ENCODE data around the gene DDX31.

Gene DDX31

GRCh38 chr9:132631280-132631679, 38.5 kb downstream of the DDX31 start:
- no peak for TF ChIP-seq SPI1 (IDR thresholded peaks at IDR 0.05; ENCODE audit: borderline replicate concordance, low read depth)
- TF ChIP-seq, protein P1, sequence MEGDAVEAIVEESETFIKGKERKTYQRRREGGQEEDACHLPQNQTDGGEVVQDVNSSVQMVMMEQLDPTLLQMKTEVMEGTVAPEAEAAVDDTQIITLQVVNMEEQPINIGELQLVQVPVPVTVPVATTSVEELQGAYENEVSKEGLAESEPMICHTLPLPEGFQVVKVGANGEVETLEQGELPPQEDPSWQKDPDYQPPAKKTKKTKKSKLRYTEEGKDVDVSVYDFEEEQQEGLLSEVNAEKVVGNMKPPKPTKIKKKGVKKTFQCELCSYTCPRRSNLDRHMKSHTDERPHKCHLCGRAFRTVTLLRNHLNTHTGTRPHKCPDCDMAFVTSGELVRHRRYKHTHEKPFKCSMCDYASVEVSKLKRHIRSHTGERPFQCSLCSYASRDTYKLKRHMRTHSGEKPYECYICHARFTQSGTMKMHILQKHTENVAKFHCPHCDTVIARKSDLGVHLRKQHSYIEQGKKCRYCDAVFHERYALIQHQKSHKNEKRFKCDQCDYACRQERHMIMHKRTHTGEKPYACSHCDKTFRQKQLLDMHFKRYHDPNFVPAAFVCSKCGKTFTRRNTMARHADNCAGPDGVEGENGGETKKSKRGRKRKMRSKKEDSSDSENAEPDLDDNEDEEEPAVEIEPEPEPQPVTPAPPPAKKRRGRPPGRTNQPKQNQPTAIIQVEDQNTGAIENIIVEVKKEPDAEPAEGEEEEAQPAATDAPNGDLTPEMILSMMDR (IDR thresholded peaks at IDR 0.05; ENCODE audit: insufficient read depth, low read length) = no peak
- TF ChIP-seq GABPA (IDR thresholded peaks at IDR 0.05; ENCODE audit: low read depth) = no peak
- TF ChIP-seq, protein P2, sequence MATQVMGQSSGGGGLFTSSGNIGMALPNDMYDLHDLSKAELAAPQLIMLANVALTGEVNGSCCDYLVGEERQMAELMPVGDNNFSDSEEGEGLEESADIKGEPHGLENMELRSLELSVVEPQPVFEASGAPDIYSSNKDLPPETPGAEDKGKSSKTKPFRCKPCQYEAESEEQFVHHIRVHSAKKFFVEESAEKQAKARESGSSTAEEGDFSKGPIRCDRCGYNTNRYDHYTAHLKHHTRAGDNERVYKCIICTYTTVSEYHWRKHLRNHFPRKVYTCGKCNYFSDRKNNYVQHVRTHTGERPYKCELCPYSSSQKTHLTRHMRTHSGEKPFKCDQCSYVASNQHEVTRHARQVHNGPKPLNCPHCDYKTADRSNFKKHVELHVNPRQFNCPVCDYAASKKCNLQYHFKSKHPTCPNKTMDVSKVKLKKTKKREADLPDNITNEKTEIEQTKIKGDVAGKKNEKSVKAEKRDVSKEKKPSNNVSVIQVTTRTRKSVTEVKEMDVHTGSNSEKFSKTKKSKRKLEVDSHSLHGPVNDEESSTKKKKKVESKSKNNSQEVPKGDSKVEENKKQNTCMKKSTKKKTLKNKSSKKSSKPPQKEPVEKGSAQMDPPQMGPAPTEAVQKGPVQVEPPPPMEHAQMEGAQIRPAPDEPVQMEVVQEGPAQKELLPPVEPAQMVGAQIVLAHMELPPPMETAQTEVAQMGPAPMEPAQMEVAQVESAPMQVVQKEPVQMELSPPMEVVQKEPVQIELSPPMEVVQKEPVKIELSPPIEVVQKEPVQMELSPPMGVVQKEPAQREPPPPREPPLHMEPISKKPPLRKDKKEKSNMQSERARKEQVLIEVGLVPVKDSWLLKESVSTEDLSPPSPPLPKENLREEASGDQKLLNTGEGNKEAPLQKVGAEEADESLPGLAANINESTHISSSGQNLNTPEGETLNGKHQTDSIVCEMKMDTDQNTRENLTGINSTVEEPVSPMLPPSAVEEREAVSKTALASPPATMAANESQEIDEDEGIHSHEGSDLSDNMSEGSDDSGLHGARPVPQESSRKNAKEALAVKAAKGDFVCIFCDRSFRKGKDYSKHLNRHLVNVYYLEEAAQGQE (IDR thresholded peaks at IDR 0.05; ENCODE audit: insufficient replicate concordance, low read depth) = no peak
- no peak for TF ChIP-seq POLR2AphosphoS5 (IDR thresholded peaks at IDR 0.05; ENCODE audit: low read depth)
- no peaks in the 10 kb centered on the region for H3K27me3 ChIP-seq (ENCODE audit: insufficient read depth, poor library complexity, severe bottlenecking)
- no peak for DNase-seq (ENCODE audit: low read depth in 1 of 2, low spot score in 1 of 2)
- H3K4me3 ChIP-seq (replicated peaks; ENCODE audit: insufficient read depth, low read length) = no peak overlapping the region
- H3K27ac ChIP-seq (replicated peaks) = no peak overlapping the region

GRCh38 chr9:132630811-132631210, 39.0 kb downstream of the DDX31 start:
- Histone ChIP-seq H3K27me3 (ENCODE audit: insufficient read depth, poor library complexity, severe bottlenecking) (no peaks in the 10 kb centered on the region), H3K4me3 (replicated peaks; ENCODE audit: insufficient read depth, low read length) (no peak overlapping the region), H3K27ac (replicated peaks) (no peak overlapping the region)
- no peak for DNase-seq (ENCODE audit: low read depth in 1 of 2, low spot score in 1 of 2)
- TF ChIP-seq GABPA (IDR thresholded peaks at IDR 0.05; ENCODE audit: low read depth) (no peak), POLR2AphosphoS5 (IDR thresholded peaks at IDR 0.05; ENCODE audit: low read depth) (no peak), SPI1 (IDR thresholded peaks at IDR 0.05; ENCODE audit: borderline replicate concordance, low read depth) (no peak)
- TF ChIP-seq, protein P1 (IDR thresholded peaks at IDR 0.05; ENCODE audit: insufficient read depth, low read length) = no peak

GRCh38 chr9:132630116-132630515, 39.7 kb downstream of the DDX31 start:
- Histone ChIP-seq H3K27me3 (ENCODE audit: insufficient read depth, poor library complexity, severe bottlenecking) (no peaks in the 10 kb centered on the region), H3K27ac (replicated peaks) (no peak overlapping the region), H3K4me3 (replicated peaks; ENCODE audit: insufficient read depth, low read length) (no peak overlapping the region)
- TF ChIP-seq POLR2AphosphoS5 (IDR thresholded peaks at IDR 0.05; ENCODE audit: low read depth) (no peak), SPI1 (IDR thresholded peaks at IDR 0.05; ENCODE audit: borderline replicate concordance, low read depth) (no peak), GABPA (IDR thresholded peaks at IDR 0.05; ENCODE audit: low read depth) (no peak)
- TF ChIP-seq, protein P1 (IDR thresholded peaks at IDR 0.05; ENCODE audit: insufficient read depth, low read length) = no peak
- TF ChIP-seq, protein P2 (IDR thresholded peaks at IDR 0.05; ENCODE audit: insufficient replicate concordance, low read depth) = no peak
- DNase-seq (ENCODE audit: low read depth in 1 of 2, low spot score in 1 of 2) = no peak

GRCh38 chr9:132628746-132629145, 41.0 kb downstream of the DDX31 start:
- Histone ChIP-seq H3K27me3 (ENCODE audit: insufficient read depth, poor library complexity, severe bottlenecking) (no peaks in the 10 kb centered on the region), H3K4me3 (replicated peaks; ENCODE audit: insufficient read depth, low read length) (no peak overlapping the region), H3K27ac (replicated peaks) (no peak overlapping the region)
- TF ChIP-seq, protein P1 (IDR thresholded peaks at IDR 0.05; ENCODE audit: insufficient read depth, low read length) = no peak
- no peak for TF ChIP-seq GABPA (IDR thresholded peaks at IDR 0.05; ENCODE audit: low read depth)
- no peak for DNase-seq (ENCODE audit: low read depth in 1 of 2, low spot score in 1 of 2)
